Stomach (tissue), 9 donors: ENCODE measurements around the gene ASPN. TPM values are rescaled to one million over a fixed set of nuclear protein-coding genes. Genes with fewer than 3 reads are reported as not detected.
A peak's percentile ranks its signal among the peaks of the same experiment; 100 is the strongest.
"Not testable (repeated sequence)": the region's sequence is repeated elsewhere in the genome, so short reads cannot be mapped to it uniquely, and the experiment has no call there.

Experiments
- DNase-seq, 2 donors: peaks; one replicate each; pipeline versions ENCODE4 v3.0.0 to v3.0.0-alpha.2; 2013 to 2019
- H3K27ac ChIP-seq, 5 donors: fragments of 200-600 bp in 4 of 5; sonication (generic) in 4 of 5; one replicate each; pipeline ENCODE4 v1.5.1; 2013 to 2019; ENCODE audit warnings: mild to moderate bottlenecking in 1 of 5, moderate library complexity in 1 of 5
- H3K27me3 ChIP-seq, 3 donors: fragments of 200-600 bp; sonication (generic); one replicate each; pipeline ENCODE4 v1.5.1; 2017 to 2019; ENCODE audit warnings: mixed run types in 1 of 3
- H3K36me3 ChIP-seq, 4 donors: fragments of 200-600 bp; sonication (generic); 1 replicate in 3 of 4; 2 replicates in 1 of 4; pipeline ENCODE4 v1.5.1; 2016 to 2019
- H3K4me1 ChIP-seq, 4 donors: fragments of 200-600 bp; sonication (generic); one replicate each; pipeline ENCODE4 v1.5.1; 2016 to 2019
- H3K4me3 ChIP-seq, 4 donors: fragments of 200-600 bp; sonication (generic) in 3 of 4; one replicate each; pipeline ENCODE4 v1.5.1; 2016 to 2019; ENCODE audit warnings: mild to moderate bottlenecking in 1 of 4
- H3K9me3 ChIP-seq, 4 donors: fragments of 200-600 bp; sonication (generic); one replicate each; pipeline ENCODE4 v1.5.1; 2016 to 2019
- EP300 ChIP-seq: sonication (generic); formaldehyde crosslinking; IDR thresholded peaks from one replicate; pipeline ENCODE4 v1.6.1; 2017; ENCODE audit warnings: antibody characterized with exemption
- POLR2A ChIP-seq, 4 donors: fragments of 450-650 bp; IDR thresholded peaks; one replicate each; pipeline ENCODE4 v1.6.1; 2016; ENCODE audit warnings: antibody characterized with exemption in 4 of 4, control low read depth in 2 of 4, mild to moderate bottlenecking in 1 of 4, moderate library complexity in 1 of 4
- POLR2AphosphoS5 ChIP-seq, 3 donors: sonication (generic); formaldehyde crosslinking; IDR thresholded peaks; one replicate each; pipeline ENCODE4 v1.6.1; 2016; ENCODE audit warnings: antibody characterized with exemption in 3 of 3
- WGBS, 5 donors: extraction: QIAGEN DNeasy Blood & Tissue Kit in 3 of 5; methylation state at CpG; one replicate each; pipeline versions ENCODE4 v1.1.5 to v1.1.7; 2013 to 2018; 5-methylcytosine and 5-hydroxymethylcytosine counted together
- intact Hi-C: fragments of 100-400 bp; cut with DNase I; formaldehyde crosslinking; loops from one replicate; pipeline ENCODE4 v1.15.1; 2023; ENCODE audit warnings: low total_unique reads
- polyA plus RNA-seq, 3 donors: library from polyadenylated mRNA; stranded (reverse); fragments of 200-250 nt; gene quantifications; one replicate each; pipeline ENCODE4 v1.2.3, GENCODE V29; 2013
- total RNA-seq, 5 donors: library from RNA; depleted of rRNA; stranded (reverse); fragments of >200 nt; gene quantifications; one replicate each; pipeline versions ENCODE4 v1.1.0 to v1.2.3, GENCODE V29; 2014 to 2016
- TF ChIP-seq, protein P1 (sequence below), 7 experiments: fragments of 450-650 bp in 4 of 7; fragments of 200-600 bp in 3 of 7; sonication (generic) in 3 of 7; IDR thresholded peaks; one replicate each; pipeline ENCODE4 v1.5.1; 2016 to 2019; ENCODE audit warnings: antibody characterized with exemption in 7 of 7, control low read depth in 2 of 7, mild to moderate bottlenecking in 1 of 7
- donor health status: healthy with polysubstance abuse.
- donor health status: Bipolar disorder and iron deficiency.
- donor health status: healthy.

The ASPN gene
- total and polyA plus RNA-seq, 8 donors = 0.29 to 179 (median 5.8) TPM

DNA sequence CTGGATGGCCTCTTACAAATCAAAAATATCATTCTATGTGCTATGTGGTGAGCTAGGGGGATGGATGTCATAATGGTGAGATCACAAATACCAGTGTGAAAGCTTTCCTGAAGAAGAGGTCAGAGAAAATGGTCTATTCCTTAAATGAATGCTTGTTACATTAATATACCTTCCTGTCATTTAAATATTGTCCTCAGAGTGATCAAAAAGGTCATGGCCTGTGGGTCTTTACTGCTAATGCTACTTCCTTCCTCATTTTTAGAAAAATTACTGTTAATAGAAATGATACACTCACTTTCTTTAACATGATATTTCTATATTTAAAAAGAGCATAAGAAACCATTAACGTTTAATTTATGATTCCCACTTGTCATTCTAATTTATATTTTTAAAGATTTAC, 67.7 kb downstream of the ASPN start:
- Histone ChIP-seq H3K36me3 (no peaks in the 10 kb centered on the region), H3K27me3 (no peaks in the 10 kb centered on the region), H3K27ac (no peak overlapping the region), H3K4me1 (no peaks in the 10 kb centered on the region), H3K9me3 (no peaks in the 10 kb centered on the region), H3K4me3 (no peak overlapping the region)
- DNase-seq = no peak
- TF ChIP-seq POLR2A (IDR thresholded peaks at IDR 0.05) (no peak), POLR2AphosphoS5 (IDR thresholded peaks at IDR 0.05) (no peak), EP300 (no peak)
- TF ChIP-seq, protein P1, sequence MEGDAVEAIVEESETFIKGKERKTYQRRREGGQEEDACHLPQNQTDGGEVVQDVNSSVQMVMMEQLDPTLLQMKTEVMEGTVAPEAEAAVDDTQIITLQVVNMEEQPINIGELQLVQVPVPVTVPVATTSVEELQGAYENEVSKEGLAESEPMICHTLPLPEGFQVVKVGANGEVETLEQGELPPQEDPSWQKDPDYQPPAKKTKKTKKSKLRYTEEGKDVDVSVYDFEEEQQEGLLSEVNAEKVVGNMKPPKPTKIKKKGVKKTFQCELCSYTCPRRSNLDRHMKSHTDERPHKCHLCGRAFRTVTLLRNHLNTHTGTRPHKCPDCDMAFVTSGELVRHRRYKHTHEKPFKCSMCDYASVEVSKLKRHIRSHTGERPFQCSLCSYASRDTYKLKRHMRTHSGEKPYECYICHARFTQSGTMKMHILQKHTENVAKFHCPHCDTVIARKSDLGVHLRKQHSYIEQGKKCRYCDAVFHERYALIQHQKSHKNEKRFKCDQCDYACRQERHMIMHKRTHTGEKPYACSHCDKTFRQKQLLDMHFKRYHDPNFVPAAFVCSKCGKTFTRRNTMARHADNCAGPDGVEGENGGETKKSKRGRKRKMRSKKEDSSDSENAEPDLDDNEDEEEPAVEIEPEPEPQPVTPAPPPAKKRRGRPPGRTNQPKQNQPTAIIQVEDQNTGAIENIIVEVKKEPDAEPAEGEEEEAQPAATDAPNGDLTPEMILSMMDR (IDR thresholded peaks at IDR 0.05) = no peak
- intact Hi-C loops = no loop called here
- 49 to 83% (median 65%) methylated on average over 1 of the region's 1 CpG for WGBS, 5 donors

- H3K27ac ChIP-seq, H3K4me1 ChIP-seq, intact Hi-C loops, H3K36me3 ChIP-seq, DNase-seq, H3K27me3 ChIP-seq, H3K9me3 ChIP-seq, H3K4me3 ChIP-seq: not testable (repeated sequence)
- WGBS, 5 donors = 78 to 88% (median 84%) methylated on average over 4 of the region's 4 CpGs
Measured at GRCh38 chr9:92411157-92411556, 71.1 kb downstream of the ASPN start.

DNA sequence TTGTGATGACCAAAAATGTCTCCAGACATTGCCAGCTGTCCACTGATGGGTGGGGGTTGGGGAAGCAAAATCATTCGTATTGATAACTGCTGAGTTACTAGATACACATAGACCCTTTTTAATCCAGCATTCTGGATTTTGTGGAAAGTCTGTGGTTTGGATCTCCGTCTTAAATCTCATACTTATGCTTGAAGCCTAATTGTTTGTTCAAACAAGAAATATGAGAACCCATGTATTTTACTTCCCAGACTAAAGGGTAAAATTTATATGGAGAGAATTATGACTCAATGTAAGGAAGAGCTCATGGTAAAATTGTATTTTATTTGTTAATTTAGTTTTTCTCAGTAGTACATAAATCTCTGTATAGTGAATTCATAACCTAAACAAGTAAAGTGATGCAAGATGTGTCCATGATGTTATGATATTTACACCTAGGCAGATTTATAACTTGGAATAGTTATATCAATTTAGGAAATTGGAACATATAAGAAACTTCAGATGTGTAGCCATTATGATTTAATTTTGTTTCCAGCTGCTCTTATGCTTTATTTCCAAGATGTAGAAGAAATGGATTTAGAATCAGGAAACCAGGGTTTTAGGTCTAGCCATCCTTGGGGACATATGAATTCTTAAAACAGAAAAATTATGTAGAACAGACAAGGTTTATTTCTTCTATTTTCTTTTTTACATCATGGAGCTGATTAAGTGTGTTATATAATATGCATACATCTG, 73.4 kb downstream of the ASPN start:
- intact Hi-C loops = no loop called here
- Histone ChIP-seq H3K27ac (no peak overlapping the region), H3K36me3 (no peaks in the 10 kb centered on the region), H3K27me3 (no peaks in the 10 kb centered on the region), H3K9me3 (no peaks in the 10 kb centered on the region), H3K4me3 (no peak overlapping the region), H3K4me1 (peaks cover 0 to 15% (median 7%) of the 10 kb centered on the region in 4 donors)
- TF ChIP-seq POLR2A (IDR thresholded peaks at IDR 0.05) (no peak), POLR2AphosphoS5 (IDR thresholded peaks at IDR 0.05) (no peak), EP300 (no peak)
- TF ChIP-seq, protein P1 (IDR thresholded peaks at IDR 0.05) = no peak
- no peak for DNase-seq
- WGBS, 5 donors = 85 to 94% (median 89%) methylated on average over 2 of the region's 2 CpGs

- Histone ChIP-seq H3K27ac (no peak overlapping the region), H3K27me3 (no peaks in the 10 kb centered on the region), H3K4me1 (peaks cover 0 to 15% (median 7%) of the 10 kb centered on the region in 4 donors), H3K9me3 (no peaks in the 10 kb centered on the region), H3K36me3 (no peaks in the 10 kb centered on the region), H3K4me3 (no peak overlapping the region)
- intact Hi-C loops = no loop called here
- TF ChIP-seq, protein P1 (IDR thresholded peaks at IDR 0.05) = no peak
- WGBS, 5 donors = 90 to 99% (median 96%) methylated on average over 2 of the region's 2 CpGs
- no peak for DNase-seq
Measured at GRCh38 chr9:92407818-92408217, 74.5 kb downstream of the ASPN start.

DNA sequence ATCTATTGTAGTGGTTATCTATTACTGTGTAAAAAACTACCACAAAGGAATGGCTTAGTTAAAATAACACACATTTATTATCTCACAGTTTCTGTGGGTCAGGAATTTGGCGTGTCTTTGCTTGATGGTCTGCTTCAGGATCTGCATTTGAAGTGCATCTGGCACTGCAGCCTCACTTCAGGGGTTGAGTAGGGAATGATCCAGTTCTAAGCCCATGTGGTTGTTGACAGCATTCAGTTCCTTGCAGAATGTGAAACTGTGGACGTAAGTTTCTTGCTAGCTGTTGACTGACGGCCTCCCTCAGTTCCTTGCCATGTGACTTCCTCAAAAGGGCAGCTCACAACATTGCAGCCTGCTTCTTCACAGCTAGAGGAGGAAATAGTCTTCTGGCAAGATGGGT, 75.8 kb downstream of the ASPN start:
- Histone ChIP-seq H3K4me3 (peak overlapping the region in 1 of 4 donors; percentile 8), H3K27me3 (no peaks in the 10 kb centered on the region), H3K36me3 (no peaks in the 10 kb centered on the region), H3K27ac (peak overlapping the region in 3 of 5 donors; percentile 30 to 40 (median 33)), H3K4me1 (peaks cover 0 to 15% (median 7%) of the 10 kb centered on the region in 4 donors), H3K9me3 (no peaks in the 10 kb centered on the region)
- intact Hi-C loops = no loop called here
- DNase-seq = peak in 1 of 2 donors; percentile 62
- TF ChIP-seq POLR2A (IDR thresholded peaks at IDR 0.05) = no peak
- TF ChIP-seq, protein P1 (IDR thresholded peaks at IDR 0.05) = no peak
- TF ChIP-seq POLR2AphosphoS5 (IDR thresholded peaks at IDR 0.05) = no peak
- TF ChIP-seq EP300 = no peak
- WGBS, 5 donors = 35 to 58% (median 39%) methylated on average over 3 of the region's 3 CpGs
